CD4-positive, alpha-beta memory T cell (primary cell): ENCODE measurements around the gene POLE. TPM values are rescaled to one million over a fixed set of nuclear protein-coding genes. Genes with fewer than 3 reads are reported as not detected.

Experiments used
- CTCF ChIA-PET: fragments of 350-600 bp; sonication (Branson Sonifier 250); formaldehyde crosslinking; loops from one replicate; lab custom pipeline; 2021; ENCODE audit warnings: inconsistent platforms; ENCODE audit not compliant: partially characterized antibody; lab: Charles Lee
- POLR2A ChIA-PET: fragments of 350-600 bp; sonication (Branson Sonifier 250); formaldehyde crosslinking; loops from one replicate; lab custom pipeline; 2021; ENCODE audit not compliant: partially characterized antibody; lab: Charles Lee
- DNase-seq, 5 donors: peaks; one replicate each; pipeline versions ENCODE4 v3.0.0 to v3.0.0-alpha.2; 2020 to 2022; ENCODE audit warnings: mixed read lengths in 1 of 5
- H3K27ac ChIP-seq: one replicate; pipeline ENCODE4 v1.7.0; 2013; ENCODE audit warnings: low read depth, low read length
- H3K27me3 ChIP-seq: 2 replicates; pipeline ENCODE4 v1.7.0; 2013; ENCODE audit warnings: mild to moderate bottlenecking, low read length, moderate library complexity; ENCODE audit not compliant: insufficient read depth
- H3K36me3 ChIP-seq: 2 replicates; pipeline ENCODE4 v1.7.0; 2013; ENCODE audit warnings: mild to moderate bottlenecking, low read length, moderate library complexity; ENCODE audit not compliant: insufficient read depth
- H3K4me1 ChIP-seq: 2 replicates; pipeline ENCODE4 v1.7.0; 2013; ENCODE audit warnings: mild to moderate bottlenecking, low read length, moderate library complexity; ENCODE audit not compliant: insufficient read depth
- H3K4me3 ChIP-seq, 2 donors: one replicate each; pipeline ENCODE4 v1.7.0; 2013; ENCODE audit warnings: low read length in 2 of 2, mild to moderate bottlenecking in 1 of 2
- H3K9me3 ChIP-seq, 2 donors: one replicate each; pipeline ENCODE4 v1.7.0; 2013; ENCODE audit warnings: low read length in 2 of 2, control low read depth in 1 of 2; ENCODE audit not compliant: control insufficient read depth in 1 of 2
- H3K27ac Mint-ChIP-seq, 7 donors: one replicate each; pipeline ENCODE4 v1.8.0; 2020 to 2021; ENCODE audit warnings: mixed read lengths in 7 of 7, mild to moderate bottlenecking in 6 of 7, inconsistent platforms in 3 of 7, moderate library complexity in 3 of 7
- H3K27me3 Mint-ChIP-seq, 2 donors: one replicate each; pipeline ENCODE4 v1.8.0; 2020 to 2021; ENCODE audit warnings: mixed read lengths in 2 of 2
- H3K36me3 Mint-ChIP-seq, 2 donors: one replicate each; pipeline ENCODE4 v1.8.0; 2020 to 2021; ENCODE audit warnings: mixed read lengths in 2 of 2, inconsistent platforms in 1 of 2, mild to moderate bottlenecking in 1 of 2
- H3K4me1 Mint-ChIP-seq, 4 donors: one replicate each; pipeline ENCODE4 v1.8.0; 2020 to 2021; ENCODE audit warnings: mixed read lengths in 4 of 4, mild to moderate bottlenecking in 1 of 4
- H3K4me3 Mint-ChIP-seq, 8 donors: one replicate each; pipeline ENCODE4 v1.8.0; 2020 to 2021; ENCODE audit warnings: mixed read lengths in 8 of 8, mild to moderate bottlenecking in 7 of 8, moderate library complexity in 6 of 8, inconsistent platforms in 3 of 8
- H3K9me3 Mint-ChIP-seq, 8 donors: one replicate each; pipeline ENCODE4 v1.8.0; 2020 to 2021; ENCODE audit warnings: mixed read lengths in 8 of 8, mild to moderate bottlenecking in 5 of 8, inconsistent platforms in 3 of 8, moderate library complexity in 1 of 8
- intact Hi-C: fragments of 100-400 bp; cut with micrococcal nuclease; formaldehyde crosslinking; loops from one replicate; pipeline ENCODE4 v1.15.1; 2023
- polyA plus RNA-seq, 2 donors: library from polyadenylated mRNA; unstranded; fragments of 300-500 nt; fragmentation: Illumina TruSeq; gene quantifications; one replicate each; pipeline ENCODE4 v1.2.3, GENCODE V29; 2021
- total RNA-seq, 2 experiments: library from RNA; stranded (reverse); gene quantifications; one replicate each; pipeline ENCODE4 v1.2.3, GENCODE V29; 2021

The POLE gene
- total and polyA plus RNA-seq, 4 experiments from 2014 or later = 2.2 to 75.4 (median 37.9) TPM

- POLR2A ChIA-PET = no interaction called here
- H3K27ac ChIP-seq = no peak overlapping the region
- DNase-seq = no peak
- intact Hi-C loops = no loop called here
- no peaks in the 10 kb centered on the region for H3K4me1 ChIP-seq
- no peak overlapping the region for H3K4me3 ChIP-seq
- Mint-ChIP-seq H3K27me3 (no peaks in the 10 kb centered on the region), H3K27ac (peak overlapping the region in 1 of 7 donors; percentile 60), H3K4me1 (peaks cover 0 to 6% (median 3%) of the 10 kb centered on the region in 4 donors), H3K9me3 (no peaks in the 10 kb centered on the region), H3K4me3 (no peak overlapping the region), H3K36me3 (peaks cover 75 to 76% of the 10 kb centered on the region in 2 donors)
- no peaks in the 10 kb centered on the region for H3K9me3 ChIP-seq
- no peaks in the 10 kb centered on the region for H3K27me3 ChIP-seq
- H3K36me3 ChIP-seq = peaks cover 66% of the 10 kb centered on the region
- CTCF ChIA-PET = no interaction called here
Measured at GRCh38 chr12:132730353-132730752, 43.2 kb upstream of the POLE start.

- Mint-ChIP-seq H3K4me3 (no peak overlapping the region), H3K4me1 (peaks cover 0 to 6% (median 3%) of the 10 kb centered on the region in 4 donors), H3K27me3 (no peaks in the 10 kb centered on the region), H3K27ac (peak overlapping the region in 3 of 7 donors; percentile 48 to 76 (median 59)), H3K9me3 (no peaks in the 10 kb centered on the region), H3K36me3 (peaks cover 73 to 77% of the 10 kb centered on the region in 2 donors)
- Histone ChIP-seq H3K9me3 (no peaks in the 10 kb centered on the region), H3K27me3 (no peaks in the 10 kb centered on the region), H3K4me3 (no peak overlapping the region), H3K27ac (no peak overlapping the region), H3K4me1 (no peaks in the 10 kb centered on the region), H3K36me3 (peaks cover 60% of the 10 kb centered on the region)
- intact Hi-C loops = no loop called here
- POLR2A ChIA-PET = no interaction called here
- CTCF ChIA-PET = no interaction called here
- DNase-seq = no peak
Measured at GRCh38 chr12:132729541-132730320, 42.6 kb upstream of the POLE start.

- Mint-ChIP-seq H3K27me3 (no peaks in the 10 kb centered on the region), H3K27ac (peak overlapping the region in 4 of 7 donors; percentile 12 to 66 (median 48)), H3K9me3 (no peaks in the 10 kb centered on the region), H3K4me1 (peaks cover 0 to 6% (median 3%) of the 10 kb centered on the region in 4 donors), H3K4me3 (no peak overlapping the region), H3K36me3 (peaks cover 68 to 70% of the 10 kb centered on the region in 2 donors)
- Histone ChIP-seq H3K27me3 (no peaks in the 10 kb centered on the region), H3K36me3 (peaks cover 55% of the 10 kb centered on the region), H3K4me3 (no peak overlapping the region), H3K27ac (no peak overlapping the region), H3K9me3 (no peaks in the 10 kb centered on the region), H3K4me1 (no peaks in the 10 kb centered on the region)
- intact Hi-C loops = no loop called here
- ChIA-PET POLR2A (no interaction called here), CTCF (no interaction called here)
- DNase-seq = no peak
Measured at GRCh38 chr12:132728502-132728901, 41.4 kb upstream of the POLE start.

- Histone ChIP-seq H3K36me3 (peaks cover 48% of the 10 kb centered on the region), H3K4me1 (no peaks in the 10 kb centered on the region), H3K27ac (no peak overlapping the region), H3K9me3 (no peaks in the 10 kb centered on the region), H3K4me3 (no peak overlapping the region), H3K27me3 (no peaks in the 10 kb centered on the region)
- peaks cover 55 to 65% of the 10 kb centered on the region in 2 donors for H3K36me3 Mint-ChIP-seq
- intact Hi-C loops = no loop called here
- H3K9me3 Mint-ChIP-seq = no peaks in the 10 kb centered on the region
- ChIA-PET POLR2A (no interaction called here), CTCF (no interaction called here)
- no peak overlapping the region for H3K4me3 Mint-ChIP-seq
- DNase-seq = no peak
- no peaks in the 10 kb centered on the region for H3K27me3 Mint-ChIP-seq
- peaks cover 0 to 6% (median 3%) of the 10 kb centered on the region in 4 donors for H3K4me1 Mint-ChIP-seq
- H3K27ac Mint-ChIP-seq = no peak overlapping the region
Measured at GRCh38 chr12:132727091-132727794, 40.1 kb upstream of the POLE start.

- Histone ChIP-seq H3K27ac (no peak overlapping the region), H3K36me3 (peaks cover 40% of the 10 kb centered on the region), H3K9me3 (no peaks in the 10 kb centered on the region), H3K4me3 (no peak overlapping the region), H3K27me3 (no peaks in the 10 kb centered on the region), H3K4me1 (no peaks in the 10 kb centered on the region)
- H3K4me1 Mint-ChIP-seq = peaks cover 0 to 6% (median 2%) of the 10 kb centered on the region in 4 donors
- H3K9me3 Mint-ChIP-seq = no peaks in the 10 kb centered on the region
- H3K4me3 Mint-ChIP-seq = no peak overlapping the region
- CTCF ChIA-PET = no interaction called here
- H3K36me3 Mint-ChIP-seq = peaks cover 47 to 66% of the 10 kb centered on the region in 2 donors
- DNase-seq = no peak
- POLR2A ChIA-PET = no interaction called here
- intact Hi-C loops = no loop called here
- H3K27me3 Mint-ChIP-seq = no peaks in the 10 kb centered on the region
- H3K27ac Mint-ChIP-seq = peak overlapping the region in 2 of 7 donors; percentile 61 to 79
Measured at GRCh38 chr12:132726386-132726785, 39.2 kb upstream of the POLE start.

GRCh38 chr12:132724506-132725241, 37.5 kb upstream of the POLE start:
- intact Hi-C loops = no loop called here
- H3K36me3 ChIP-seq = peaks cover 50% of the 10 kb centered on the region
- Mint-ChIP-seq H3K27ac (peak overlapping the region in 1 of 7 donors; percentile 27), H3K27me3 (no peaks in the 10 kb centered on the region), H3K36me3 (peaks cover 33 to 70% of the 10 kb centered on the region in 2 donors), H3K4me1 (peaks cover 0 to 2% (median under 1%) of the 10 kb centered on the region in 4 donors), H3K9me3 (no peaks in the 10 kb centered on the region), H3K4me3 (no peak overlapping the region)
- H3K27me3 ChIP-seq = no peaks in the 10 kb centered on the region
- no peaks in the 10 kb centered on the region for H3K9me3 ChIP-seq
- H3K27ac ChIP-seq = no peak overlapping the region
- ChIA-PET POLR2A (no interaction called here), CTCF (no interaction called here)
- H3K4me1 ChIP-seq = no peaks in the 10 kb centered on the region
- H3K4me3 ChIP-seq = no peak overlapping the region
- no peak for DNase-seq

GRCh38 chr12:132723764-132724140, 36.6 kb upstream of the POLE start:
- ChIA-PET CTCF (no interaction called here), POLR2A (no interaction called here)
- no peak overlapping the region for H3K4me3 ChIP-seq
- H3K4me1 ChIP-seq = no peaks in the 10 kb centered on the region
- Mint-ChIP-seq H3K4me1 (peaks cover 0 to under 1% (median 0%) of the 10 kb centered on the region in 4 donors), H3K9me3 (peaks cover 0 to 6% (median 0%) of the 10 kb centered on the region in 8 donors), H3K36me3 (peaks cover 38 to 74% of the 10 kb centered on the region in 2 donors), H3K27ac (no peak overlapping the region), H3K27me3 (no peaks in the 10 kb centered on the region), H3K4me3 (no peak overlapping the region)
- no peaks in the 10 kb centered on the region for H3K9me3 ChIP-seq
- no peak for DNase-seq
- H3K27ac ChIP-seq = no peak overlapping the region
- no peaks in the 10 kb centered on the region for H3K27me3 ChIP-seq
- H3K36me3 ChIP-seq = peaks cover 59% of the 10 kb centered on the region
- intact Hi-C loops = no loop called here
